Activated T-helper 2 cell treated with anti-CD3 and anti-CD28 coated beads, Interferon-gamma antibody, Interleukin-2, Interleukin-4, amounts not matched to agents 10 μg/mL and 5 μg/mL and 100 μg/mL, durations not matched to agents 14 hours and 24 hours and 36 hours (primary cell): ENCODE results near the gene KRT24. TPM values are rescaled to one million over a fixed set of nuclear protein-coding genes. Genes with fewer than 3 reads are reported as not detected.
"Not testable (repeated sequence)": the region's sequence is repeated elsewhere in the genome, so short reads cannot be mapped to it uniquely, and the experiment has no call there.

Experiments used
- DNase-seq: peaks from one replicate; pipeline ENCODE4 v3.0.0; 2021; ENCODE audit warnings: low spot score
- H3K27ac Mint-ChIP-seq: one replicate; pipeline ENCODE4 v1.8.0; 2021; ENCODE audit warnings: mixed read lengths
- H3K27me3 Mint-ChIP-seq: one replicate; pipeline ENCODE4 v1.8.0; 2021; ENCODE audit warnings: low read depth, mixed read lengths
- H3K36me3 Mint-ChIP-seq: one replicate; pipeline ENCODE4 v1.8.0; 2021; ENCODE audit warnings: low read depth, mixed read lengths
- H3K4me1 Mint-ChIP-seq: one replicate; pipeline ENCODE4 v1.8.0; 2021; ENCODE audit warnings: low read depth, mixed read lengths
- H3K4me3 Mint-ChIP-seq: one replicate; pipeline ENCODE4 v1.8.0; 2021; ENCODE audit warnings: low read depth, mild to moderate bottlenecking, moderate library complexity, mixed read lengths
- H3K9me3 Mint-ChIP-seq: one replicate; pipeline ENCODE4 v1.8.0; 2021; ENCODE audit warnings: mixed read lengths
- intact Hi-C: fragments of 100-400 bp; cut with micrococcal nuclease; formaldehyde crosslinking; loops from one replicate; pipeline ENCODE4 v1.15.1; 2023
- total RNA-seq: library from RNA; stranded (reverse); gene quantifications from 2 replicates; pipeline ENCODE4 v1.2.3, GENCODE V29; 2022

The KRT24 gene
- not detected in 2 replicates for total RNA-seq

DNA sequence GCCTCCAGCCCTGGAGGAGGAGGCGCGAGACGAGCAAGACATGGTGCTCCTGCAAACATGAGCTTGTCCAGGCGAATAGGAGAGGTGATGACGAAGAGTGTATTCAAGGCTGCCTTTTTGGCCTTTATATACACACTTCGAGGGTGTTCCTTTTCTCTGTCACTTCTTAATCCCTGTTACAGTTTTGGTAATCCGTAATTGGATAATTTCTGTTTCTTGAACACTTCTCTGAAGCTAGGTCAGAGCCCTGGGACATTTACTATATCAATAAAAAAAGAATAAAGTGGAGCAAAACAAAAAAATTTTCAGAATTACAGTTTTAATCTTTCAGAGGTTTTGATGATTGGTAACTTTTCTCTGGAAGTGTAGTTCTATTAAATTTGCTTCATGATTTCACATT, at the start of gene KRT24:
Gene KRT24 (minus strand): TSS at position 101 of the 400 bp plus-strand sequence. CDS start 59 bp downstream, at position 42.
- no peaks in the 10 kb centered on the region for H3K9me3 Mint-ChIP-seq
- intact Hi-C loops = no loop called here
- peaks cover 38% of the 10 kb centered on the region for H3K27me3 Mint-ChIP-seq
- no peaks in the 10 kb centered on the region for H3K4me1 Mint-ChIP-seq
- no peak for DNase-seq
- H3K36me3 Mint-ChIP-seq = no peaks in the 10 kb centered on the region
- H3K27ac Mint-ChIP-seq = no peak within 1 kb of the TSS
- no peak within 1 kb of the TSS for H3K4me3 Mint-ChIP-seq

DNA sequence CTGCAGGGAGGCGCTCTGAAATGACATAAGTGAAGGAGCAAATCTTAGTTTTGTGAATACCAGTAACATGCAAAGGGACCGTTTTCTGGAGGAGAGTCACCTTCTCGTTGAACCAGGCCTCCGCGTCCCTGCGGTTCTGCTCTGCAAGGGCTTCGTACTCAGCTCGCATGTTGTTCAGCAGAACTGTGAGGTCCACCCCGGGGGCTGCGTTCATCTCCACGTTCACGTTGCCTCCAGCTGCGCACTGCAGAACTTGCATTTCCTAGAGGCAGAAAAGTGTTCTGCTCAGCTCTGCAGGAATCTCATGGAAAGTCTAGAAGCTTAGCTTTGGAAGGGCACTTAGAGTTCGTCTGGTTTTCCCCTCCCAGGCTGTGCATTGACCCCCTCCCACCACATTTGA, 47.5 kb upstream of the KRT24 start:
- intact Hi-C loops = no loop called here
- Mint-ChIP-seq H3K4me1 (no peaks in the 10 kb centered on the region), H3K27me3 (peaks cover 32% of the 10 kb centered on the region), H3K9me3 (peaks cover 3% of the 10 kb centered on the region), H3K4me3 (no peak overlapping the region), H3K36me3 (no peaks in the 10 kb centered on the region), H3K27ac (no peak overlapping the region)
- DNase-seq = no peak

DNA sequence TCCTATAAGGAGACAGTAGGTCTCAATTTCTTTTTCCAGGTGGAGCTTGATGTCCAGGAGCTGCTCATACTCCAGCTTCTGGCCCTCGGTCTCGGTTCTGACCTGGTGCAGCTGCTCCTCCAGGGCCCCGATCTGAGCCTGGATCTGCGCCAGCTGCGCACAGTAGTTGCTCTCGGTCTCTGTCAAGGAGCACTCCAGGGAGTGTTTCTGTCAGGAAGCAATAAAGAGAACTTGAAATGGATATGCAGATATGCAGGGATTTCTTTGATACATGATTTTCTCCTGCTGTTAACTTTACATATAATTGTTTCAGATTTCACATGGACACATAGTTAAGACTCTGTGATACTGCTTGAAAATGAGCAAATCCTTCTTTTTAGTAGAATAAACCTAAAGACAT, 46.8 kb upstream of the KRT24 start:
- Mint-ChIP-seq H3K4me3 (no peak overlapping the region), H3K36me3 (no peaks in the 10 kb centered on the region), H3K9me3 (peaks cover 3% of the 10 kb centered on the region), H3K27me3 (peaks cover 32% of the 10 kb centered on the region), H3K4me1 (no peaks in the 10 kb centered on the region), H3K27ac (no peak overlapping the region)
- no peak for DNase-seq
- intact Hi-C loops = no loop called here

DNA sequence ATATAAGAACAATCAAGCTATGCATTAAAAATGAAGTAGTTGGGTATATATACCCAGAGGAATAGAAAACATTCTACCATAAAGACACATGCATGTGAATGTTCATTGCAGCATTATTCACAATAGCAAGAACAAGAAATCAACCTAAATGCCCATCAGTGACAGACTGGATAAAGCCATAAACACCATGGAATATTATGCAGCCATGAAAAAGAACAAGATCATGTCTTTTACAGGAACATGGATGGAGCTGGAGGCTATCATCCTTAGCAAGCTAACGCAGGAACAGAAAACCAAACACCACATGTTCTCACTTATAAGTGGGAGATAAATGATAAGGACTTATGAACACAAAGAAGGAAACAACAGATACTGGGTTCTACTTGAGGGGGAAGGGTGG, 45.1 kb upstream of the KRT24 start:
- peaks cover 46% of the 10 kb centered on the region for H3K27me3 Mint-ChIP-seq
- intact Hi-C loops, H3K4me3 Mint-ChIP-seq, H3K4me1 Mint-ChIP-seq, H3K36me3 Mint-ChIP-seq, H3K27ac Mint-ChIP-seq, DNase-seq, H3K9me3 Mint-ChIP-seq: not testable (repeated sequence)

DNA sequence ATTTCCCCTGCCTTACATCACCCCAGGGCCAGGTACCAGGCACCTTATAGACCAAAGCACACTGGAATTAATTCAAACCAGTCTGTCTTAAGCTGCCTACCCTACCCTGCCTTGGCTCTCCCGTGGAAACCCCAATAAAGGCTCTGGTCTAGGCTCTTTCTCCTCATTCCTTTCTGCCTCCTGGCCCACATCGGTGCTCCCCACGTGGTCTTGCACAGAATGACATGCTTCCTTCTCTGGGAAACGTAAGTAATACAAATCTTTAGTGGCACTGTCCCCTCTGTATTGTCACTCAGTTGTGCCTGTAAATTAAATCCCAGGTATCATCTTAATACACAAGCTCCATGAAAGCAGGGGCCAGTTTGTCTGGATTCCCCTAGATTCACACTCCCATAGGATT, 35.0 kb upstream of the KRT24 start:
- H3K27ac Mint-ChIP-seq = no peak overlapping the region
- intact Hi-C loops = no loop called here
- no peak overlapping the region for H3K4me3 Mint-ChIP-seq
- H3K4me1 Mint-ChIP-seq = no peaks in the 10 kb centered on the region
- DNase-seq = no peak
- H3K36me3 Mint-ChIP-seq = no peaks in the 10 kb centered on the region
- H3K9me3 Mint-ChIP-seq = peaks cover 7% of the 10 kb centered on the region
- H3K27me3 Mint-ChIP-seq = peaks cover 38% of the 10 kb centered on the region

DNA sequence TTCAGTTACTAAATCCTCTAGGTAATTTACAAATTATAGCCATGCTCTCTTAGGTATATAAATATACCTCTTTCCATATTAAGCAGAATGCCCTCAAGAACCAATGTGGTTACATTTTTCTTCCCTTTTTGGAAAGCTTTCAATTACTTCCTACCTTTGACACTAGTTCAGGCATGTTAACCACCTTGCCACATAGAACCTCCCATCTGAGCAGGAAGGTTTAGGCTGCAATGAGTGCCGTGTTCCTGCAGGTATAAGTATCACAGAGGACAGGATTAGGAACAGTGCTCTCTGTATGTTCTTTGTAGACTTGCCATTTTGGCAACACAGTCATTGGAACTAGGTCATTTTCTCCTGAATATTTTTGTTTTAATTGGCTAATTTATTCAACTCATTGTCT, 31.5 kb upstream of the KRT24 start:
- H3K4me3 Mint-ChIP-seq = no peak overlapping the region

DNA sequence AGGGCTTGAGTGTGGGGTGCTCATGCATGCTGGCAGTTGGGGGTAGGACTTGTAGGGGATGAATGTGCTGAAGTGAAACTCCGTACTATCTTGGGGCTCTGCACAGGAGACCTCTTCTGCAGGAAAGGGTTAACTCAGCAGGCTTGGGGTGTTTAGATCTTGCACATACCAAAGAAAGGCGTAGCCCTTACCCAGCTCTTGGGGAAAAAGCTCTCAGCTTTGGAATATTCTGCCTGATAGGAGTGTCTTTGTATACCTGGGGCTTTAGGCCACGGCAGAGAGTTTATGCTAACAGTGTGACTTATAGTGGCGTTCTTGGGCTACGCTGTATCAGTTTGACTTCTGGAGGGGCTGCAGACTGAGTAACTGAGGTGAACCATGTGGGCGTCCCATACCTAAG, 30.5 kb upstream of the KRT24 start:
- Mint-ChIP-seq H3K27me3 (peaks cover 53% of the 10 kb centered on the region), H3K4me3 (no peak overlapping the region), H3K9me3 (no peaks in the 10 kb centered on the region), H3K4me1 (no peaks in the 10 kb centered on the region), H3K36me3 (no peaks in the 10 kb centered on the region), H3K27ac (no peak overlapping the region)
- intact Hi-C loops = no loop called here
- no peak for DNase-seq

More for the DNA sequence above, 31.5 kb upstream of the KRT24 start:
- Mint-ChIP-seq H3K36me3 (no peaks in the 10 kb centered on the region), H3K4me1 (no peaks in the 10 kb centered on the region), H3K9me3 (no peaks in the 10 kb centered on the region), H3K27me3 (peaks cover 55% of the 10 kb centered on the region), H3K27ac (no peak overlapping the region)
- DNase-seq = no peak
- intact Hi-C loops = no loop called here

DNA sequence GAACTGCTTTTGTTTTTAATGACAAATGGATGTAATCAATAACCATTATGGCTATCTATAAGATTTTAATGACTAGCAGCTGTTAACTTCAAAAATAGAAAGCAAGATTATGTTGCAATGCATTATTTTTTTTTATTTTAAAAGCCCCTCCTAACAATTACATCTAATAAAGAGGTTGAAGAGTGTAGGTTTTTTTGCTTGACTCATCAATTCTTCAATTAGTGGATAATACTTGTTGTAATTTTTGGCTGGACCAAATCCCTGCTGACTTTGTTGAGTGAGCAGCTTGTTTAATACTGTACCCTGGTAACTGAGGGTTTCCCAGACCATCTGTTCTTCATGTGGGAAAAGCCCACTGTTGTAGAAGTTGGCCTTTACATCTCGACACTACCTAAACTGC, 27.4 kb upstream of the KRT24 start:
- H3K27ac Mint-ChIP-seq = no peak overlapping the region
- H3K4me3 Mint-ChIP-seq = no peak overlapping the region
- DNase-seq = no peak
- intact Hi-C loops = no loop called here
- H3K36me3 Mint-ChIP-seq = no peaks in the 10 kb centered on the region
- peaks cover 55% of the 10 kb centered on the region for H3K27me3 Mint-ChIP-seq
- H3K4me1 Mint-ChIP-seq = no peaks in the 10 kb centered on the region
- no peaks in the 10 kb centered on the region for H3K9me3 Mint-ChIP-seq

DNA sequence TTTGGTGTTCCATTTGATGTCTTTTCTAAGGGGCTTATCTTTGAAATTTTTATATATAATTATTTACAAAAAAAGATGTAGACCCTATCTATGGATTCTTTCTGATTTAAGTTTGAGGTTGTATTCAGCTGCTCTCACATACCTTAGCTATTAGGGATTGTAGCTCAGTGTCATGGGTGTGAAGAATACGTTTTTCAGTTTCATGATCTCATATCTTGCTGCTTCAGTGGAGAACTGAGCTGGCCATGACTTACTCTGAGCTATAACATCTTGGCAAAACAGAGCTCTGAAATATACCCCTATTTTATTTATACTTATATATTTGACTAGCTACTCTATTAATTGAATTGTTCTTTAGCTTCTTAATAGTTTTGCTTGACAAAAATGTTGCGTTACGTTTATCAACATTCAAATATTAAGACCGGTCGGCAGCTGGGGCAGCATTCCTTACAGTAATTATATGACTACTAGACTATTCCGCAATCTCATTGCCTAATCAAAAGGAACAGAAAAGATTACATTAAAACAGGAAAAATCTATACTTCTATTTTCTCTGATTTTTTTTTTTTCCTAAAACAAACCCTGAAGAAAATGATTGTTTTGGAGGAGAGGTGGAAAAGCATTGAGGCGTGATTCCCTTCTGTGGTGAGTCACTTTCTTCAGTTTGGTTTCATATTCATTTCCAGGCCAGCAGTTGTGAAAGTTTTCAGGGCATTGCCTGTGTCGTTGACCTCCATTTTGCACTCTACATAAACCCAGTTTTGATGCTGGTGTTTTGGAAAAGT, 24.1 kb upstream of the KRT24 start:
- H3K4me3 Mint-ChIP-seq = no peak overlapping the region
- no peaks in the 10 kb centered on the region for H3K36me3 Mint-ChIP-seq
- intact Hi-C loops = loop anchor here (2.0 kb wide), 1 partner anchor 107 kb away; no protein-coding TSS in a partner anchor

DNA sequence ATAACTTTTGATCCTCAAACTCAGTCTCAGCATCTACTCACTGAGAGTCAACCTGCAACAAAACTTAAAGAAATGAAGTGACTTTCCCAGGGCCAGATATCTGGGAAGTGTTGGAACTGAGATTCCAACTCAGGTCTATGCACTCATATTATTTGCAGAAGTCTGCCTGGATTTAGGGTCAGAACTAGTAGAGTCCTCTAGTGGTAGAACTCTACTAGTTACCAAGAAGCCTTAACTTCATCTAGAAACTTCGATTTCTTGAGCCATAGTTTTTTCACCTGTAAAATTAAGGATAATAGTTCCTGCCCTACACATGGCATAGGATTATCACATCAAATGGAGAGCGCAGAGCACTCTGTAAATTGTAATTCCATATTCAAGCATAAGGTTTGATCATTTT, 23.4 kb upstream of the KRT24 start:
- no peaks in the 10 kb centered on the region for H3K9me3 Mint-ChIP-seq
- no peak for DNase-seq
- no peak overlapping the region for H3K4me3 Mint-ChIP-seq
- no peaks in the 10 kb centered on the region for H3K4me1 Mint-ChIP-seq
- no peak overlapping the region for H3K27ac Mint-ChIP-seq
- no peaks in the 10 kb centered on the region for H3K36me3 Mint-ChIP-seq
- peaks cover 43% of the 10 kb centered on the region for H3K27me3 Mint-ChIP-seq
- intact Hi-C loops = loop anchor here (2.0 kb wide), 1 partner anchor 106 kb away; no protein-coding TSS in a partner anchor

More for the DNA sequence above, 24.1 kb upstream of the KRT24 start:
- Mint-ChIP-seq H3K4me1 (no peaks in the 10 kb centered on the region), H3K27me3 (peaks cover 48% of the 10 kb centered on the region), H3K27ac (no peak overlapping the region), H3K9me3 (no peaks in the 10 kb centered on the region)
- DNase-seq = no peak

DNA sequence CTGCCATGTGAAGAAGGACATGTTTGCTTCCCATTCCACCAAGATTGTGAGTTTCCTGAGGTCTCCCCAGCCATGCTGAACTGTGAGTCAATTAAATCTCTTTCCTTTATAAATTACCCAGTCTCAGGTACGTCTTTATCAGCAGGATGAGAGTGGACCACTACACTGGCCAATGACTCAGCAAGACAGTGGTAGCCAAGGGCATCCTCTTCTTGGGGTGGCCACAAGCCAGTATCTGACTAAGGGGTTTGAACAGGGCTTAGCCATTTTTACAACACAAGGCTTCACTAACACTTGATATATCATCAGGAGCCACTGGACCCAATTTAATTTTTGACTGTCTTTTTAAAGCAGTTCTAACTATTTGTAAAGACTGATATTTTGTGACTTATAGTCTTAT, 21.1 kb upstream of the KRT24 start:
- Mint-ChIP-seq H3K36me3 (no peaks in the 10 kb centered on the region), H3K9me3 (no peaks in the 10 kb centered on the region), H3K27me3 (peaks cover 40% of the 10 kb centered on the region), H3K27ac (no peak overlapping the region), H3K4me3 (no peak overlapping the region), H3K4me1 (no peaks in the 10 kb centered on the region)
- DNase-seq = no peak
- intact Hi-C loops = no loop called here

DNA sequence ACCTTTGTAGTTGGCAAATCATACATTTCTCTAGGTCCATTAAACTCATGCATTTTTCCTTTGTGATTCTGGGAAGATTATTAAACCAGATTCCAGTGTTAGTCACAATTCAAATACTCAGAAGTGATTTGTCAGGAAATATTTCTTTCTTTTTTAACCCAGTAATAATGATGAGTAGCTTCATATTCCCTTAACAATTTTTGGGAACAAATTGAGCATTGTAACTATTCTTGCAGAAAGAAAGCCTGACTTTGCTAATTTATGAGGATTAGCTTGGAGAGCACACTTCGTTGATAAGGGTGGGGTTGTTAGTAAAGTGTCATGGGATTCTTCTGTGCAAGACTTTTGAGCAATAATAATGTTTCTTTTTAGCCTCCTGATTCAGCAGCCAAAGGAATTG, 18.7 kb upstream of the KRT24 start:
- H3K4me3 Mint-ChIP-seq = no peak overlapping the region
- H3K27me3 Mint-ChIP-seq = peaks cover 37% of the 10 kb centered on the region
- DNase-seq = no peak
- no peaks in the 10 kb centered on the region for H3K4me1 Mint-ChIP-seq
- no peaks in the 10 kb centered on the region for H3K36me3 Mint-ChIP-seq
- H3K9me3 Mint-ChIP-seq = no peaks in the 10 kb centered on the region
- H3K27ac Mint-ChIP-seq = no peak overlapping the region
- intact Hi-C loops = no loop called here

DNA sequence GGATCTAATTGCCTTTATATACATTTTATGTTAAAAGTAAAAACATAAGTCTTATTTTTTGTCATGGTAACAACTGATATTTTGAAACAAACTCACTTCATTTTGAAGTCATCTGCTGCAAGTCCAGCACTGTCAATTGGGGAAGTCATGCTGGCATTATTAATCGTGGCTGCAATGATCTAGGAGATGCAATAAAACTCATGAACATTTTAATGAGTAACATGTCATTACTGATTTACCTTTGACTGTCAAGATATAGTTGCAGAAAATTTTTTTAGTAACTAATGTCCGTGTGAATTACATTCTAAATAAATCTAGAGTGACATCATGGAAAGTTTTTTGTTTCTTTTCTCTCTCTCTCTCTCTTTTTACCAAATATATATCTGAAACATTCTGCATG, 17.3 kb upstream of the KRT24 start:
- H3K4me1 Mint-ChIP-seq = no peaks in the 10 kb centered on the region
- H3K36me3 Mint-ChIP-seq = no peaks in the 10 kb centered on the region
- no peak for DNase-seq
- H3K27ac Mint-ChIP-seq = no peak overlapping the region
- H3K27me3 Mint-ChIP-seq = peaks cover 29% of the 10 kb centered on the region
- H3K4me3 Mint-ChIP-seq = no peak overlapping the region
- intact Hi-C loops = no loop called here
- H3K9me3 Mint-ChIP-seq = no peaks in the 10 kb centered on the region
